Measurements from ENCODE around the gene SH3BGRL2.

Gene SH3BGRL2

DNA sequence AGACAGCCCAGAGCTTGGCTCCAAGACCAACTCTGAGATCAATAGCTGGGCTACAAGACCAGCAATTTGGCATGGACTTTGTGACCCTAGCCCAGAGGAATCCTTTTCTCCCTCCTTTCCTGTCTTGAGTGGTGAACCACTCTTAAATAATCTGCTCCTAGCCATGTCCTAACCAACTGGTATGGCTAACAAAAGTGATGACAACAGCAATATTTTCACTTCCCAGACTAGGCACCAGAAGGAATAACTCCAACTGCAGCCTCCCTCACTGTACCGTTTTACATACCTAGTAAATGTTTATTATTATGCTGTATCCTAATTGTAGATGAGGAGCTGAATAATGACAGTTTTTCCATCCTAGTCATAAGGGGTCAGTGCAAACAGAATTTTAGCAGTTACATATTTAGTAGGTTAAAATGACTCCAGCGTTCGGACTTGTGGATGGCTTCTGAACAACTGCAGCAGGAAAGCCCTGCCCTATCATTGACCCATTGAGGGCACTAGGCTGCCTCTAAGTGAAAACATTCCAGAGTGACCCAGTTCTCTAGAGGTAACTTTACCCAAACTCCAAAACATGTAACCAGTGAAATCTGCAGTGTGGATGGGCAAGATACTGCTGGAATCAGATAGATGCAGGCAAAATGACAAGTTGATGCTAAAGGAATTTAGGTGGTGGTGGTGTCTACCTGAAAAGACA lies 77.1 kb downstream of the SH3BGRL2 start:
- Histone ChIP-seq H3K36me3 (ENCODE audit: control insufficient read depth, insufficient read depth, low read length) (no peaks in the 10 kb centered on the region), H3K27me3 (ENCODE audit: control insufficient read depth, insufficient read depth, low read length) (no peaks in the 10 kb centered on the region), H3K4me3 (ENCODE audit: low read depth, low read length) (no peak overlapping the region), H3K4me1 (ENCODE audit: control insufficient read depth, insufficient read depth, low read length) (no peaks in the 10 kb centered on the region), H3K9me3 (ENCODE audit: control insufficient read depth, insufficient read depth, low read length) (no peaks in the 10 kb centered on the region), H3K9ac (ENCODE audit: low read depth, low read length) (no peak overlapping the region)

DNA sequence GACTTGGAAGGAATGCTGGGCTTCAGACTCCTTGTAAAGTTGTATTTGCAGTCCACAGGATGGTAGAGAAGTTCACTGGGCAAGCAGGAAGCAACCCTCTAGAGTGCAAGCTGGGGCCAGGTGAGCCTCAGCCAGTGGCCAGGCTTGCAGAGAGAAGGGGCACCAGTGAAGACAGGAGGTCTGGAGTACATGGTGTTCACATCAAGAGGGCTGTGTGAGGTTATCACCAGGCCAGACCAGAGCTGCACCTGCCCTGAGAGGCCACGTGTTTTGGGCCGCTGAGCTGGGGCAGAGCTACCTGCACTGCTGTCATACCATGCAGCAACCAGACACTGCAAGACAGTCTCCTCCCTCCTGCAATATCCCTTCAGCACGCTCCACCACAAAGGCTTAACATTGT lies 79.0 kb downstream of the SH3BGRL2 start:
- H3K36me3 ChIP-seq (ENCODE audit: control insufficient read depth, insufficient read depth, low read length): no peaks in the 10 kb centered on the region
- H3K9me3 ChIP-seq (ENCODE audit: control insufficient read depth, insufficient read depth, low read length): no peaks in the 10 kb centered on the region
- no peak overlapping the region for H3K9ac ChIP-seq (ENCODE audit: low read depth, low read length)
- no peaks in the 10 kb centered on the region for H3K27me3 ChIP-seq (ENCODE audit: control insufficient read depth, insufficient read depth, low read length)
- no peak overlapping the region for H3K4me3 ChIP-seq (ENCODE audit: low read depth, low read length)
- H3K4me1 ChIP-seq (ENCODE audit: control insufficient read depth, insufficient read depth, low read length): no peaks in the 10 kb centered on the region

DNA sequence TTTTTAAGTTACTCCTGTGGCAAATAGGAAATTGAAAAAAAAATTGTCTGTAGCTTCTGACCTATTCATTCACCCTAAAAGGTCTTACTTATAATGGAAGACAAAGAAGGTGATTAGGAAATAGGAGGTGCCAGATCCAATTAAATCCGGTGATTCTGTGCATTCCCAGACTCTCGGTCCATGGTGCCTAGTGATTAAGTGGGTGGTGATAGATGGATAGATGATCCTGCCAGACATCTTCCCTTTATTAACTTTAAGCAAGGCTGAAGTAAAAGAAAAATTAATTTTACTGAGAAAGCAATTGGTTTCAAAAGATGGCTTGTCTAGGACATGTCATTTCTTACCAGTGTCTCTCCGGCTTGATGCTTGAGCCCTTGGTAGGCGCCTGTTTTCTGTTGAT lies 80.0 kb downstream of the SH3BGRL2 start:
- no peaks in the 10 kb centered on the region for H3K9me3 ChIP-seq (ENCODE audit: control insufficient read depth, insufficient read depth, low read length)

DNA sequence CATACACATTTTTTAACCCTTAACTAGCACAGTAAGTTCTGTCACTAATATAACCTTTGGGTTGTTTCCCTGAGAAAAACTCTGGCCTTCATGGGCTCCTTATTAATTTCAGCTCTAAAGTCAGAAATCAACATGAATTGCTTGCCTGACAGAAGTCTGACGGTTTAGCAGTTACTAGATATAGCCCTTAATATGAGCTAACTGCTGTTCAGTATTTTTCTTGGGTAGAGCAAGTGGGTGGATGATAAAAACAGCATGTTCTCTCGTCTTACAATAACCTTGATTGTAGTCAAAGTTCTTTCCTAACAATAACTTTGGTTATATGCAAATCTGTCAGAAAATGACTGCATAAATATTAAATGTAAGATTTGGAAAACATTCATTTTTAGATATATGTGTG lies 81.0 kb downstream of the SH3BGRL2 start:
- Histone ChIP-seq H3K9ac (ENCODE audit: low read depth, low read length) (no peak overlapping the region), H3K27me3 (ENCODE audit: control insufficient read depth, insufficient read depth, low read length) (no peaks in the 10 kb centered on the region), H3K9me3 (ENCODE audit: control insufficient read depth, insufficient read depth, low read length) (no peaks in the 10 kb centered on the region), H3K4me3 (ENCODE audit: low read depth, low read length) (no peak overlapping the region), H3K36me3 (ENCODE audit: control insufficient read depth, insufficient read depth, low read length) (no peaks in the 10 kb centered on the region), H3K4me1 (ENCODE audit: control insufficient read depth, insufficient read depth, low read length) (no peaks in the 10 kb centered on the region)

More for the DNA sequence above, 80.0 kb downstream of the SH3BGRL2 start:
- no peaks in the 10 kb centered on the region for H3K4me1 ChIP-seq (ENCODE audit: control insufficient read depth, insufficient read depth, low read length)
- no peaks in the 10 kb centered on the region for H3K36me3 ChIP-seq (ENCODE audit: control insufficient read depth, insufficient read depth, low read length)
- H3K9ac ChIP-seq (ENCODE audit: low read depth, low read length): no peak overlapping the region
- no peak overlapping the region for H3K4me3 ChIP-seq (ENCODE audit: low read depth, low read length)
- no peaks in the 10 kb centered on the region for H3K27me3 ChIP-seq (ENCODE audit: control insufficient read depth, insufficient read depth, low read length)

DNA sequence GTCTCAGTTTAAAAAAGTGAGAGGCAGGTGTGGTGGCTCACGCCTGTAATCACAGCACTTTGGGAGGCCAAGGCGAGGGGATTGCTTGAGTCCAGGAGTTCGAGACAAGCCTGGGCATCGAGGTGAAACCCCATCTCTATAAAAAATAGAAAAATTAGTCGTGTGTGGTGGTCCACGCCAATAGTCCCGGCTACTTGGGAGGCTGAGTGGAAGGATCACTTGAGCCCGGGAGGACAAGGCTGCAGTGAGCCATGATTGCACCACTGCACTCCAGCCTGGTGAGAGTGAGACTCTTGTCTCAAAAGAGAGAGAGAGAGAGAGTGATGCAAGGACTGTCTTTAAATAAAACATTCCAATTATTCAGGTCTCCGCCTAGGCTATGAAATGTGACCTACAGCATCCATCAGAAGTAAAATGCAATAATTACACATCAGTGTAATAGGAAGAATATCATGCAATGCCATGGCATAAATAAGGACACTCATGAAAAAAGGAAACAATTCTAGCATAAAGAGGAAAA lies 81.5 kb downstream of the SH3BGRL2 start:
- Histone ChIP-seq H3K36me3 (ENCODE audit: control insufficient read depth, insufficient read depth, low read length) (no peaks in the 10 kb centered on the region), H3K27me3 (ENCODE audit: control insufficient read depth, insufficient read depth, low read length) (no peaks in the 10 kb centered on the region), H3K4me3 (ENCODE audit: low read depth, low read length) (no peak overlapping the region), H3K9ac (ENCODE audit: low read depth, low read length) (no peak overlapping the region), H3K4me1 (ENCODE audit: control insufficient read depth, insufficient read depth, low read length) (no peaks in the 10 kb centered on the region), H3K9me3 (ENCODE audit: control insufficient read depth, insufficient read depth, low read length) (no peaks in the 10 kb centered on the region)

DNA sequence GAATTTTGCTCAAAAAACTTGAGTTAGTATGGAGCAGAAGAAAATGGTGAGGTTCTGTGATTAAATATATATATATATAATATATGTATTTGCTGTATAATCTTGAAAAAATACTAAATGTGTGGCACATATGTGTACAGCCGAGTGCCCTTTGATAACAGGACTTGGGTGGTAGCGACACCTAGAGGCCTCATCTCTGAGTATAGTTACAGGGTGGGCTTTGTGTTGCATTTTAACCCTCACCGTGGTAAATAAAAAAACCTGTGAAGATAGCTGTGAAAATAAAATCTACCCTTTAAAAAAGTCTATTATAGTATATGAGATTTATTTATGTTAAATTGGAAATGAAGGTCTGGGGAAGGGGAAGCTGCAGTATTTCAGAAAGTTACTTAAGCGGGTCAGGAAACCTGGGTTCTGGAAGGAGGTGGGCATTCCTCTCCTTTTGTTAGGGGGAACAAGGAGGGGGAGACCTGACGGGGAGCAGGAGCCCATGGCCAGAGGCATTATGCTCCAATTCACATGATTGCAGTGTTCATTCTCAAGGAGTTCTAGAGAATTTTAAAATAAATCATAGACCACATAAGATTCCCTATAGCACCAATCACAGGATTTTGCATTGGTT lies 82.7 kb downstream of the SH3BGRL2 start:
- Histone ChIP-seq H3K36me3 (ENCODE audit: control insufficient read depth, insufficient read depth, low read length) (no peaks in the 10 kb centered on the region), H3K4me1 (ENCODE audit: control insufficient read depth, insufficient read depth, low read length) (no peaks in the 10 kb centered on the region), H3K9ac (ENCODE audit: low read depth, low read length) (no peak overlapping the region), H3K4me3 (ENCODE audit: low read depth, low read length) (no peak overlapping the region), H3K27me3 (ENCODE audit: control insufficient read depth, insufficient read depth, low read length) (no peaks in the 10 kb centered on the region), H3K9me3 (ENCODE audit: control insufficient read depth, insufficient read depth, low read length) (no peaks in the 10 kb centered on the region)

DNA sequence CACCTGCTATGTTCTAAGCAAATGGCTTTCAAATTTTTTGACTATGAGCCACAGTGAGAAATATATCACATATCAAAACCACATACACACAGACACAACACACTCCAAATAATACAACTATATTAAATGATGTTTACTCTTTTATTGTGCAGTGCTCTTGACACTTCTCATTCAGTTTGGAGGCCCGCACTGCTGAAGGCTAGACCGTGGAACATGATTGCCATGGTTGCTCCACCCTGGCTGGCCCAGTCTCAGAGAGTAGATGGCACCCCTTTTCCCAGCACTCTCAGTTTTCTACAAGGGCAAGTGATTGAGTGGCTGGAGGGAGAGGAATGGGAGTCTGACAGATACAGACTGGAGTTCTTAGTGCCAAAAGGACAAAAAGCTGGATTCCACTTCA lies 86.9 kb downstream of the SH3BGRL2 start:
- H3K4me3 ChIP-seq (ENCODE audit: low read depth, low read length): no peak overlapping the region
- H3K4me1 ChIP-seq (ENCODE audit: control insufficient read depth, insufficient read depth, low read length): no peaks in the 10 kb centered on the region
- H3K9ac ChIP-seq (ENCODE audit: low read depth, low read length): no peak overlapping the region
- no peaks in the 10 kb centered on the region for H3K27me3 ChIP-seq (ENCODE audit: control insufficient read depth, insufficient read depth, low read length)
- H3K9me3 ChIP-seq (ENCODE audit: control insufficient read depth, insufficient read depth, low read length): no peaks in the 10 kb centered on the region
- no peaks in the 10 kb centered on the region for H3K36me3 ChIP-seq (ENCODE audit: control insufficient read depth, insufficient read depth, low read length)

DNA sequence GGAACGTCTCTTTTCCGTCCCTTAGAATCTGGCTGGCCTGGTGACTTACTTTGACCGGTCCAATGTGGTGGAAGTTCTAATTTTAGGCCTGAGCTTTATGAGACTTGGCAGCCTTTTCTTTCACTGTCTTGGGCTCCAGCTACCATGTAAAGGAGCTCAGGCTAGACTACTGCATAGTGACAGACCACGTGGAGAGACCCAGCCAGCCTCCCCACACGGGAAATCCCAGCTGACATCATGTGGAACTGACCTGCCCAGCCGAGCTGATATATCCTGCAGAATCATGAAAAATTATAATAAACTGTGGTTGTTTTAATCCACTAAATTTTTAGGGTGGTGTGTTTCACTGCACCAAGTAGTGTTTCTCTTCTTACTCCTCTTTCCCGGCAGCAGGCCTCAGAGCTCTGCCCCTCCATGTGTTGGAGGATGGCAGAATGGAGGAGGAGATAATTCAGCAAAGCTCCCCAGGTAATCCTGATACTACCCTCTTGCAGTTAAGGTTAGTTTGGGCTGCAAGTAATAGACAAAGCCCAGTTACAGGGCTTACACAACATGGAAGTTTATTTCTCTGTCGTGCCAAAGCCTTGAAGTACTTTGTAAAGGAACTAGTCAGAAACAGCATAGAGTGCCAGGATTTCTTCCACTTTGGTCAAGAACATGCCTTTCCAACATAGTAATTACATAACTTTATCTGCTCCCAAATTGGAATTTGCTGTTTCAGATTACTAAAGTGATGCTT lies 87.5 kb downstream of the SH3BGRL2 start:
- H3K4me3 ChIP-seq (ENCODE audit: low read depth, low read length): no peak overlapping the region
- H3K4me1 ChIP-seq (ENCODE audit: control insufficient read depth, insufficient read depth, low read length): no peaks in the 10 kb centered on the region
- H3K27me3 ChIP-seq (ENCODE audit: control insufficient read depth, insufficient read depth, low read length): no peaks in the 10 kb centered on the region
- no peaks in the 10 kb centered on the region for H3K36me3 ChIP-seq (ENCODE audit: control insufficient read depth, insufficient read depth, low read length)
- no peaks in the 10 kb centered on the region for H3K9me3 ChIP-seq (ENCODE audit: control insufficient read depth, insufficient read depth, low read length)
- H3K9ac ChIP-seq (ENCODE audit: low read depth, low read length): no peak overlapping the region

DNA sequence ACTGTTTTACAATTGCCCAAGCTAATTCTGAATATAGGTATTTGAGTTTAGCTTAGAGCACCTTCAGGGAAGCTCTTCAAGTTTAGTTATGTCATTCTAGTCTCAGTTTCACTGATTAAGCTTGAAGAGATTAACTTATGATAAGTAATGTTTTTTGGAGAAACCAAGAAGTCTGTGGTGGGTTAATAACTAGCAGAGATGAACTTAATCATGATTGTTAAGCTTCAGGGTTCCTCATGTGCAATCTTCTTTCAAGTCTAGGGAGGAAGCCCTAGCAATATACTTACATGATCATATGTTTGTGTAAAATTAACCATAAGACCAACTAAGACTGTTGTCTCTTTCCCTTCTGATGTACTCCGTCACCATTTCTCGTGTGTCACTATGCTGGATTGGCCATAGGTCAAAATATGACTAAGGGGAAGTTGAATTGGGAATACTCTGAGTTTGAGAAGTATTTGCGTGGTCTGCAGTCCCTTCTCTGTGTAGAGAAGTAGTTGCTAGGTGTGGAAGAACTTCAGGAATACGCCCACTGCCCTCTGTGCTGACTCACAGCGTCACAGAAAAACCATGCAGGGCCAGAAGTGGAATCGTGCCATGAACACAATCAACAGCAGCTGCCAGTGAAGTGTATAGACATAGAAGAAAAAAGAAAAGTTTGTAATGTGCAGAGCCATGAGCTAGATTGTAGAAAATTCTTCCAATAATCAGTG lies 88.3 kb downstream of the SH3BGRL2 start:
- H3K4me1 ChIP-seq (ENCODE audit: control insufficient read depth, insufficient read depth, low read length): no peaks in the 10 kb centered on the region
- H3K9ac ChIP-seq (ENCODE audit: low read depth, low read length): no peak overlapping the region
- H3K36me3 ChIP-seq (ENCODE audit: control insufficient read depth, insufficient read depth, low read length): no peaks in the 10 kb centered on the region
- H3K9me3 ChIP-seq (ENCODE audit: control insufficient read depth, insufficient read depth, low read length): no peaks in the 10 kb centered on the region
- H3K4me3 ChIP-seq (ENCODE audit: low read depth, low read length): no peak overlapping the region
- no peaks in the 10 kb centered on the region for H3K27me3 ChIP-seq (ENCODE audit: control insufficient read depth, insufficient read depth, low read length)

DNA sequence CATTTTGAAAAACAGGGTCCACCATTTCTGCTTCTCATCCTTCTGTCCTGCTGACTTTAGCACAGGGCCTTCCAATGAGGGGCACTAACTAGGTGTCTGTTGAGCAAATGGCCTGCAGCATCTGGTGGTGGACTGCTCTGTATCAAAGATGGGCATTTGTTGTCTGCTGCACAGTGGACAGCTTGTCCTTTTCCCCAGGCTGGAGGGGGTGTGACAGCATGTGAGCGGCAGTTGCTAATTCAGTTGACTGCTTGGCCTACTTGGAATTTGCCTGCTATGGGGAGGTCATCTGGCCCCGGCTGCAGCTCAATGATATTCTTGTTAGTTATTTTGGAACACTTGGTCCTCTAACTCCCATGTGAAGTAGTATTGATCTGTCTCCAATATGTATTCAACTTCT lies 93.7 kb downstream of the SH3BGRL2 start:
- Histone ChIP-seq H3K9me3 (ENCODE audit: control insufficient read depth, insufficient read depth, low read length) (no peaks in the 10 kb centered on the region), H3K9ac (ENCODE audit: low read depth, low read length) (no peak overlapping the region), H3K36me3 (ENCODE audit: control insufficient read depth, insufficient read depth, low read length) (no peaks in the 10 kb centered on the region), H3K4me1 (ENCODE audit: control insufficient read depth, insufficient read depth, low read length) (no peaks in the 10 kb centered on the region), H3K27me3 (ENCODE audit: control insufficient read depth, insufficient read depth, low read length) (no peaks in the 10 kb centered on the region), H3K4me3 (ENCODE audit: low read depth, low read length) (no peak overlapping the region)

DNA sequence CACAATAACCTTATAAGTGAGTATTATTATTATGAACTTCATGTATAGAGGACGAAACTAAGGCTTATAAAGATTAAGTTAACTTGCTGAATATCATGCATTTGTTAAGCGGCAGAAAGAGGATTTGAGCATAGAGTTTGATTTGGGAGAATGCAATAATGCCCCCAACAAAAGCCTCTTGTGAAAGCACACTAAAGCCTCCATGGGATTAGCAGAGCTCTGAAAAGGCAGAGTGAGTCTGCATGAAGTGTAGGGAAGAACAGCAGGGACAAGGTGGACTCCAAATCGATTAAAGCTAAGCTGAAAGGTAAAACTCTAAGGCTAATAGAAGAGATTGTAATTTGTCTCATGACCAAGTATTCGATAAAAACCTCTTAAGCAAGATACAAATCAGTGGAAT lies 100.3 kb downstream of the SH3BGRL2 start:
- Histone ChIP-seq H3K4me3 (ENCODE audit: low read depth, low read length) (no peak overlapping the region), H3K9ac (ENCODE audit: low read depth, low read length) (no peak overlapping the region), H3K4me1 (ENCODE audit: control insufficient read depth, insufficient read depth, low read length) (no peaks in the 10 kb centered on the region), H3K36me3 (ENCODE audit: control insufficient read depth, insufficient read depth, low read length) (no peaks in the 10 kb centered on the region), H3K9me3 (ENCODE audit: control insufficient read depth, insufficient read depth, low read length) (no peaks in the 10 kb centered on the region), H3K27me3 (ENCODE audit: control insufficient read depth, insufficient read depth, low read length) (no peaks in the 10 kb centered on the region)

Measured in iPS-15b (cell line).